Loucy (cell line): ENCODE data around the gene PKNOX2.

ENCODE experiments used
- H2AFZ ChIP-seq: fragments of 200-600 bp; sonication (generic); 2 replicates; pipeline ENCODE4 v1.6.0; 2016; ENCODE audit warnings: antibody characterized with exemption, mild to moderate bottlenecking, low read length, moderate library complexity
- H3F3A ChIP-seq: fragments of 200-600 bp; 2 replicates; pipeline ENCODE4 v1.6.0; 2016; ENCODE audit warnings: antibody characterized with exemption, low read depth, mild to moderate bottlenecking
- H3K27me3 ChIP-seq: fragments of 200-600 bp; sonication (generic); 2 replicates; pipeline ENCODE4 v1.6.1; 2014; ENCODE audit warnings: low read length, mild to moderate bottlenecking; ENCODE audit not compliant: insufficient read depth, poor library complexity, severe bottlenecking
- H3K36me3 ChIP-seq: fragments of 200-600 bp; sonication (generic); 2 replicates; pipeline ENCODE4 v1.6.1; 2016; ENCODE audit warnings: low read length; ENCODE audit not compliant: insufficient read depth
- H3K4me1 ChIP-seq: fragments of 200-600 bp; sonication (generic); 2 replicates; pipeline ENCODE4 v1.5.1; 2014; ENCODE audit warnings: low read length, mild to moderate bottlenecking; ENCODE audit not compliant: insufficient read depth, poor library complexity, severe bottlenecking
- H3K4me2 ChIP-seq: fragments of 200-600 bp; sonication (generic); 2 replicates; pipeline ENCODE4 v1.6.0; 2014; ENCODE audit warnings: antibody characterized with exemption, low read length, low read depth, mild to moderate bottlenecking; ENCODE audit not compliant: poor library complexity, severe bottlenecking
- H3K4me3 ChIP-seq: fragments of 200-600 bp; sonication (generic); 2 replicates; pipeline ENCODE4 v1.5.1; 2014; ENCODE audit warnings: low read length, mild to moderate bottlenecking, mixed read lengths; ENCODE audit not compliant: poor library complexity, severe bottlenecking
- H3K79me2 ChIP-seq: fragments of 200-600 bp; sonication (generic); 2 replicates; pipeline ENCODE4 v1.6.1; 2014; ENCODE audit warnings: low read length; ENCODE audit not compliant: insufficient read depth
- H3K9ac ChIP-seq: fragments of 200-600 bp; sonication (generic); 2 replicates; pipeline ENCODE4 v1.6.0; 2014; ENCODE audit warnings: mild to moderate bottlenecking, low read depth, low read length, moderate library complexity; ENCODE audit not compliant: poor library complexity, severe bottlenecking
- H3K9me2 ChIP-seq: fragments of 200-600 bp; sonication (generic); replicated peaks from 2 replicates; pipeline ENCODE4 v1.6.1; 2016; ENCODE audit warnings: low read depth, low read length, mixed read lengths
- H3K9me3 ChIP-seq: fragments of 200-600 bp; sonication (generic); 2 replicates; pipeline ENCODE4 v1.6.1; 2014; ENCODE audit warnings: mild to moderate bottlenecking, antibody characterized with exemption, low read length, low read depth; ENCODE audit not compliant: insufficient read depth
- H4K20me1 ChIP-seq: fragments of 200-600 bp; sonication (generic); 2 replicates; pipeline ENCODE4 v1.6.0; 2014; ENCODE audit warnings: antibody characterized with exemption, low read length, mild to moderate bottlenecking; ENCODE audit not compliant: insufficient read depth, poor library complexity, severe bottlenecking
- EZH2phosphoT487 ChIP-seq: fragments of 200-600 bp; IDR thresholded peaks from 2 replicates; pipeline ENCODE4 v1.6.1; 2018; ENCODE audit warnings: antibody characterized with exemption, mild to moderate bottlenecking, moderate library complexity, borderline replicate concordance
- TF ChIP-seq, protein P1 (sequence below): fragments of 200-600 bp; sonication (generic); conservative IDR thresholded peaks from 2 replicates; pipeline ENCODE4 v1.5.1; 2014; ENCODE audit warnings: mild to moderate bottlenecking, antibody characterized with exemption, low read length

The PKNOX2 gene

DNA sequence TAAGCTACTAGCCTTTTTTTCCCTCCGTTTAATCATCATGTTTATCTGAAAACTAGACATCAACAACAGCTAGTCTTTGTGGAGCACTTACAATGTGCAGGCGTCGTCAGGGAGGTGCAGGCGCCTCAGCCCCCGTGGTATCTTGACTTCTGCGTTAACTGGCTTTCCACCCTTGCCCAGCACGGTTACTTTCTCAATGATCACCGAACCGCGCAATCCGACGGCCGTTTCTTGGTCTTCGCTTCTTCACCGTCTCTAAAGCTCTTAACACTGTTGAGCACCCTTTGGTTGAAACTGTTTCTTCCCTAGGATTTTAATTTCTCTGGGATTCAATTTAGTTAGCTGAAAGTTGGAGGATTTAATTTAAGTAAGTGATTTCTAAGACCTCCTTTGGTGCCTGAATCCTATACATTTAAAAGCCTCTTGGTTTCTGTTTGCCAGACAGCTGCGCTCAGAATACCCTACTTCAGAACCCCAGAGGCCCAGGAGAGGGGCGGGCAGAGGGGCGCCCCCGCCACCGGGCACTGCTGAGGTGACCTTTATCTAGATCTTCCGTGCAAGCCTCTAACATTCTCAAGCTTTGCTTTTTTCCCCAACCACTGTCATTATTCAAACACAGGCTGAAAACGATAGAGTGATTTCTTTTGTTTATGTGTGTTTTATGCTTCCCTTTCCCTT lies 35.1 kb upstream of the PKNOX2 start:
- no peak for TF ChIP-seq EZH2phosphoT487
- TF ChIP-seq, protein P1, sequence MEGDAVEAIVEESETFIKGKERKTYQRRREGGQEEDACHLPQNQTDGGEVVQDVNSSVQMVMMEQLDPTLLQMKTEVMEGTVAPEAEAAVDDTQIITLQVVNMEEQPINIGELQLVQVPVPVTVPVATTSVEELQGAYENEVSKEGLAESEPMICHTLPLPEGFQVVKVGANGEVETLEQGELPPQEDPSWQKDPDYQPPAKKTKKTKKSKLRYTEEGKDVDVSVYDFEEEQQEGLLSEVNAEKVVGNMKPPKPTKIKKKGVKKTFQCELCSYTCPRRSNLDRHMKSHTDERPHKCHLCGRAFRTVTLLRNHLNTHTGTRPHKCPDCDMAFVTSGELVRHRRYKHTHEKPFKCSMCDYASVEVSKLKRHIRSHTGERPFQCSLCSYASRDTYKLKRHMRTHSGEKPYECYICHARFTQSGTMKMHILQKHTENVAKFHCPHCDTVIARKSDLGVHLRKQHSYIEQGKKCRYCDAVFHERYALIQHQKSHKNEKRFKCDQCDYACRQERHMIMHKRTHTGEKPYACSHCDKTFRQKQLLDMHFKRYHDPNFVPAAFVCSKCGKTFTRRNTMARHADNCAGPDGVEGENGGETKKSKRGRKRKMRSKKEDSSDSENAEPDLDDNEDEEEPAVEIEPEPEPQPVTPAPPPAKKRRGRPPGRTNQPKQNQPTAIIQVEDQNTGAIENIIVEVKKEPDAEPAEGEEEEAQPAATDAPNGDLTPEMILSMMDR, result no peak
- Histone ChIP-seq H3K36me3 (no peaks in the 10 kb centered on the region), H3K79me2 (no peaks in the 10 kb centered on the region), H4K20me1 (no peaks in the 10 kb centered on the region), H2AFZ (no peak overlapping the region), H3K9ac (no peak overlapping the region), H3K9me3 (no peaks in the 10 kb centered on the region), H3K4me3 (no peak overlapping the region), H3K4me1 (no peaks in the 10 kb centered on the region), H3K4me2 (no peak overlapping the region), H3F3A (no peaks in the 10 kb centered on the region), H3K9me2 (no peaks in the 10 kb centered on the region), H3K27me3 (peaks cover 53% of the 10 kb centered on the region)

DNA sequence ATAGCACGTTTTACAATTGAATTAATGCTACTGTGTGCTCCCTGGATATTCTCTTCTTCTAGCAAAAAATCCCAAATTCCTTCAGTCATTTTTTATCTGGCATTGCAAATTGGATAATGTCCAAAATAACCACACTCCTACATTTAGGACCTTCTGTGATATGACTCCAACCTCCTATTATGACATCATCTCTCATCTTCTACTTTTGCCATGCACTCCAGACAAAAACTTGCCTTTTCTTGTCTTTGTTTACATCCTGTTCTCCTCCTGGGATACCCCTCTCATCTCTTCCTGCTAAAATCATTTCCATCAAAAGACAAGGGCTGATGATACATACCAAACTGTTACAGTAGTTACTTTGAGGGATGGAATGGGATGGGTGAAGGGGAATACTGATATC lies 32.5 kb upstream of the PKNOX2 start:
- no peaks in the 10 kb centered on the region for H3K9me3 ChIP-seq
- H3K36me3 ChIP-seq, result no peaks in the 10 kb centered on the region
- peaks cover 30% of the 10 kb centered on the region for H3K27me3 ChIP-seq
- H3K4me2 ChIP-seq, result no peak overlapping the region
- no peaks in the 10 kb centered on the region for H3K79me2 ChIP-seq
- H3F3A ChIP-seq, result no peaks in the 10 kb centered on the region
- TF ChIP-seq, protein P1, result no peak
- TF ChIP-seq EZH2phosphoT487, result no peak
- no peaks in the 10 kb centered on the region for H4K20me1 ChIP-seq
- H3K9ac ChIP-seq, result no peak overlapping the region
- H3K4me1 ChIP-seq, result no peaks in the 10 kb centered on the region
- no peaks in the 10 kb centered on the region for H3K9me2 ChIP-seq
- H3K4me3 ChIP-seq, result no peak overlapping the region
- H2AFZ ChIP-seq, result no peak overlapping the region

DNA sequence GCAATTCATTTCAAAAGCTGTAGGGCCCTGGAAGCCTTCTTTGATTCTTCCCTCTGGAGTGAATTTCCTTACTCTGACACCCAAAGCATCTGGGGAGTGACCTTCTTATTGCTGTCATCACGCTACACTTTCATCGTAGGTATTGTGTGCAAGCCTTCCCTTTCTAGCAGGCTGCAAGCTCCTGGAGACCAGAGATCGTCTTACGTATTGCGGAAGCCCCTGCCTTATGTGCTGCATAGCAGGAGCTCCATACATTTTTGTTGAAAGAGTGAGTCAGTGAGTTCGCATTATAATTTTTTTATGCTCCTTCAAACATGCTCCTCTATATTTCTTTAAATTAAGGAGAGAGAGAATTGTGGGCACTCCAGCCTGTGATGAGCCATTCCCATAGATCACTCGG lies 32.0 kb upstream of the PKNOX2 start:
- Histone ChIP-seq H3K9me2 (no peaks in the 10 kb centered on the region), H3F3A (no peaks in the 10 kb centered on the region), H4K20me1 (no peaks in the 10 kb centered on the region), H3K79me2 (no peaks in the 10 kb centered on the region), H2AFZ (no peak overlapping the region), H3K4me2 (no peak overlapping the region), H3K36me3 (no peaks in the 10 kb centered on the region), H3K27me3 (peaks cover 24% of the 10 kb centered on the region), H3K4me3 (no peak overlapping the region), H3K4me1 (no peaks in the 10 kb centered on the region), H3K9ac (no peak overlapping the region), H3K9me3 (no peaks in the 10 kb centered on the region)
- no peak for TF ChIP-seq EZH2phosphoT487
- TF ChIP-seq, protein P1, result no peak
